COLO668 (cell line): ENCODE results near the gene BFSP2.
"Not testable (repeated sequence)": the region's sequence is repeated elsewhere in the genome, so short reads cannot be mapped to it uniquely, and the experiment has no call there.

ENCODE experiments used
- DNase-seq: peaks from one replicate; lab custom pipeline; 2025; ENCODE audit not compliant: unreplicated experiment; lab: John Stamatoyannopoulos, UW

Gene BFSP2

GRCh38 chr3:133512416-133513089 is 112.7 kb downstream of the BFSP2 start:
- no peak for DNase-seq

GRCh38 chr3:133514418-133514817 is 114.6 kb downstream of the BFSP2 start:
- no peak for DNase-seq

DNA sequence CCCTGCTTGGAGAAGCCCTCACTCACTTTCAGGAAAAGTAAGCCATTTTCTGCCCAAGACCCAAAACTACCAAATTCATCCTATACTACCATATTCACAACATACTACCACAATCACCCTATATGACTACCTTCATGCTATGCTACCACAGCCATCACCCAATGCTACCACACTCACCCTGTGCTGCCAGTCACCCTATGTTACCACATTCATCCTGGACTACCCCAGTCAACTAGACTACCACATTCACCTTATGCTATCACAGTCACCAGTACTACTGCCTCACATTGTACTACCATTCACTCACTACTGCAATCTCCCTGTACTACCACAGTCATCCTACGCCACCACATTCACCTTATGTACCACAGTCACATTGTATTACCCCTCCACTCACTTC is 115.3 kb downstream of the BFSP2 start:
- DNase-seq, result no peak

GRCh38 chr3:133520286-133520685 is 120.4 kb downstream of the BFSP2 start:
- no peak for DNase-seq

- DNase-seq, result not testable (repeated sequence)
These were observed 121.1 kb downstream of the BFSP2 start for GRCh38 chr3:133520938-133521337.

- DNase-seq, result no peak
These were observed 122.1 kb downstream of the BFSP2 start for GRCh38 chr3:133521946-133522345.

DNA sequence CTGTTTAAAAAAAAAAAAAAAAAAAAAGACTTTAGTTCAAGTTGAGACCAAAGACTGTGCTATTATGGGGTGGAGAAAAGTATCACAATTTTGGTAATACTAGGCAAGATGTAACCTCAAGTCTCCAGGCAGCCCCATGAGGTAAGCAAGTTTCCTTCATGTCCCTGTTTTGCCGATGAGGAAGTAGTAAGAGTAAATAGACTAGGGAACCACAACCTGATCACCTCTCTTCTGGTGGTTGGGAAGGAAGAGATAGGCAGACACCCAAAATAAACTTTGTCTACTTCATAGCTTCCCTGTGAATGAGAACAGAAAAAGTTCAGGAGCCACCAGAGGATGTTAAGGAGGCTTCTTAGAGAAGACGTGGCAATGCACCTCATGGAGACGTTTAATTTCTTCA is 123.9 kb downstream of the BFSP2 start:
- not testable (repeated sequence) for DNase-seq
